Progenitor cell of endocrine pancreas (in vitro differentiated cells): Measurements from ENCODE around the gene ABHD17C. TPM values are rescaled to one million over a fixed set of nuclear protein-coding genes. Genes with fewer than 3 reads are reported as not detected.
"Not testable (repeated sequence)": the region's sequence is repeated elsewhere in the genome, so short reads cannot be mapped to it uniquely, and the experiment has no call there.

Experiments
- DNase-seq: peaks from one replicate; pipeline ENCODE4 v3.0.0; 2021; ENCODE audit warnings: low spot score; ENCODE audit not compliant: unreplicated experiment
- H3K27ac Mint-ChIP-seq: 2 replicates; pipeline ENCODE4 v1.8.0; 2021; ENCODE audit warnings: mild to moderate bottlenecking, moderate library complexity, mixed read lengths
- H3K27me3 Mint-ChIP-seq: 2 replicates; pipeline ENCODE4 v1.8.0; 2021; ENCODE audit warnings: mixed read lengths
- H3K36me3 Mint-ChIP-seq: 2 replicates; pipeline ENCODE4 v1.8.0; 2022; ENCODE audit warnings: mixed read lengths; ENCODE audit not compliant: insufficient read depth
- H3K4me1 Mint-ChIP-seq: 2 replicates; pipeline ENCODE4 v1.8.0; 2021; ENCODE audit warnings: low read depth, mixed read lengths
- H3K4me3 Mint-ChIP-seq: 2 replicates; pipeline ENCODE4 v1.8.0; 2021; ENCODE audit warnings: low read depth, mild to moderate bottlenecking, moderate library complexity, mixed read lengths
- H3K9me3 Mint-ChIP-seq: 2 replicates; pipeline ENCODE4 v1.8.0; 2021; ENCODE audit warnings: low read depth, mixed read lengths
- long read RNA-seq: library from polyadenylated mRNA; unstranded; transcript quantifications from one replicate; pipeline ENCODE4 v2.0.0, GENCODE V29; 2020
- total RNA-seq: library from RNA; stranded (reverse); gene quantifications from 2 replicates; pipeline ENCODE4 v1.2.1, GENCODE V29; 2021
- TF ChIP-seq, protein P1 (sequence below): fragments of 200-600 bp; sonication (generic); IDR thresholded peaks from one replicate; pipeline ENCODE4 v1.5.0; 2021; ENCODE audit warnings: antibody characterized with exemption, mild to moderate bottlenecking; ENCODE audit not compliant: unreplicated experiment

Gene ABHD17C
- total RNA-seq: 19.8 and 20.6 TPM in 2 replicates
- long read RNA-seq, partial matches to known transcripts: 0 of 4 reads
- long read RNA-seq, other reads (novel, unspliced or antisense): 0 of 4 reads

DNA sequence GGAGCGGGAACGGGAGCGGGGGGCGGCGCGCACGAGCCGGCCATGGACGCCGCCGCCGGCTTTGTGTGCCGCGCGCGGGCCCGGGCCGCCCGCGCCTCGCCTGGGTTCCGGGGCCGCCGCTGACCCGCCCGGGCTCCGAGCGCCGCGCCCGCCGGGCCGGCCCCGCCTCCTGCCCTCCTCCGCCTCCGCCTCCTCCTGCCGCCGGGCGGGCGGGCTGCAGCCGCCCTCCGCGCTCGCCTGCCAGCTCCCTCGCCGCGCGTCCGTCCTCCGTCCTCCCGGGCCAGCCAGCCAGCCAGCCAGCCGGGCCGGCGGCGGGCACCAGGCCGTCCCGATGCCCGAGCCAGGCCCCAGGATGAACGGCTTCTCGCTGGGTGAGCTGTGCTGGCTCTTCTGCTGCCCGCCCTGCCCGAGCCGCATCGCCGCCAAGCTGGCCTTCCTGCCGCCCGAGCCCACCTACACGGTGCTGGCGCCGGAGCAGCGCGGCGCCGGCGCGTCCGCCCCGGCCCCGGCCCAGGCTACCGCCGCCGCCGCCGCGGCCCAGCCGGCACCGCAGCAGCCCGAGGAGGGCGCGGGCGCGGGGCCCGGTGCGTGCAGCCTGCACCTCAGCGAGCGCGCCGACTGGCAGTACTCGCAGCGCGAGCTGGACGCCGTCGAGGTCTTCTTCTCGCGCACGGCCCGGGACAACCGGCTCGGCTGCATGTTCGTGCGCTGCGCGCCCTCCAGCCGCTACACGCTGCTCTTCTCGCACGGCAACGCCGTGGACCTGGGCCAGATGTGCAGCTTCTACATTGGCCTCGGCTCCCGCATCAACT is at the start of gene ABHD17C:
TSS of gene ABHD17C (plus strand) at position 212 of the 812 bp plus-strand sequence. CDS start at position 332, 120 bp downstream.
- H3K9me3 Mint-ChIP-seq: no peaks in the 10 kb centered on the region
- peaks cover 4% of the 10 kb centered on the region for H3K36me3 Mint-ChIP-seq
- H3K27ac Mint-ChIP-seq: peak within 1 kb of the TSS; percentile 95
- H3K4me1 Mint-ChIP-seq: peaks cover 19% of the 10 kb centered on the region
- TF ChIP-seq, protein P1, sequence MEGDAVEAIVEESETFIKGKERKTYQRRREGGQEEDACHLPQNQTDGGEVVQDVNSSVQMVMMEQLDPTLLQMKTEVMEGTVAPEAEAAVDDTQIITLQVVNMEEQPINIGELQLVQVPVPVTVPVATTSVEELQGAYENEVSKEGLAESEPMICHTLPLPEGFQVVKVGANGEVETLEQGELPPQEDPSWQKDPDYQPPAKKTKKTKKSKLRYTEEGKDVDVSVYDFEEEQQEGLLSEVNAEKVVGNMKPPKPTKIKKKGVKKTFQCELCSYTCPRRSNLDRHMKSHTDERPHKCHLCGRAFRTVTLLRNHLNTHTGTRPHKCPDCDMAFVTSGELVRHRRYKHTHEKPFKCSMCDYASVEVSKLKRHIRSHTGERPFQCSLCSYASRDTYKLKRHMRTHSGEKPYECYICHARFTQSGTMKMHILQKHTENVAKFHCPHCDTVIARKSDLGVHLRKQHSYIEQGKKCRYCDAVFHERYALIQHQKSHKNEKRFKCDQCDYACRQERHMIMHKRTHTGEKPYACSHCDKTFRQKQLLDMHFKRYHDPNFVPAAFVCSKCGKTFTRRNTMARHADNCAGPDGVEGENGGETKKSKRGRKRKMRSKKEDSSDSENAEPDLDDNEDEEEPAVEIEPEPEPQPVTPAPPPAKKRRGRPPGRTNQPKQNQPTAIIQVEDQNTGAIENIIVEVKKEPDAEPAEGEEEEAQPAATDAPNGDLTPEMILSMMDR: no peak
- H3K27me3 Mint-ChIP-seq: no peaks in the 10 kb centered on the region
- DNase-seq: peak; percentile 36
- H3K4me3 Mint-ChIP-seq: peak within 1 kb of the TSS; percentile 91

DNA sequence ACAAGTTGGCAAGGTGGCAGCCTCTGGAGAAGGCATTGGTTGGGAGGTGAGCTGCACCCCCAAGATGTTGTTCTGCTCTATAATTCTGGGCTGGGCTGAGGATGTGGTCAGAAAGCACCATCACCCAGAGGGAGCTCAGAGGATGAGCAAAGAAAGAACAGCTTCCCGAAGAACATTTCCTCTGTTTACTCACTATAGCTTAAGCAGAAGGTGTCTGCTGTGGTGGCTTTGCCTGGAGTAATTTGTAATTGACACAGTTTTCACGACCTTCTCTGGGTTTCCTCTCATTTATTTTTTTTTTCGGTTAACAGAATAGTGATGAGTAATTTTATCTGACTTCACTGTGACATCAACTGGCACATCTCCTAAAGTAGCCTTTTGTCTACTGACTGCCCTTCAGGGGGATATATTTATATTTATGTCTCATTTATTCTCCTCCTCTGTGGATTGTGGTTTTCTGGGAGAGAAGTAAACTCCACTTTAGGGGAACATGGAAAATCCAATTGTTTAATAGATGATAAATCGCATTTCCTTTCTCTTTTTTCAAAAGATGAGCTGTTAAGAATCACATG is 49.5 kb upstream of the ABHD17C start:
- Mint-ChIP-seq H3K27me3 (no peaks in the 10 kb centered on the region), H3K4me1 (no peaks in the 10 kb centered on the region), H3K36me3 (no peaks in the 10 kb centered on the region), H3K4me3 (no peak overlapping the region), H3K9me3 (peaks cover 17% of the 10 kb centered on the region), H3K27ac (no peak overlapping the region)
- no peak for DNase-seq
- TF ChIP-seq, protein P1: no peak

DNA sequence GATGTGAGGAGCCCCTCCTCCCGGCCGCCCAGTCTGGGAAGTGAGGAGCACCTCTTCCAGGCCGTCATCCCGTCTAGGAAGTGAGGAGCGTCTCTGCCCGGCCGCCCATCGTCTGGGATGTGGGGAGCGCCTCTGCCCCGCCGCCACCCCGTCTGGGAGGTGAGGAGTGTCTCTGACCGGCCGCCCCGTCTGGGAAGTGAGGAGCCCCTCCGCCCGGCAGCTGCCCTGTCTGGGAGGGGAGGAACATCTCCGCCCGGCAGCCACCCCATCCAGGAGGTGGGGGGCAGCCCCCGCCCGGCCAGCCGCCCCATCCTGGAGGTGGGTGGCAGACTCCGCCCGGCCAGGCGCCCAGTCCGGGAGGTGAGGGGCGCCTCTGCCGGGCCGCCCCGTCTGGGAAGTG is 47.7 kb upstream of the ABHD17C start:
- not testable (repeated sequence) for H3K4me3 Mint-ChIP-seq, H3K4me1 Mint-ChIP-seq, DNase-seq, H3K27ac Mint-ChIP-seq, H3K36me3 Mint-ChIP-seq, H3K27me3 Mint-ChIP-seq
- H3K9me3 Mint-ChIP-seq: peaks cover 11% of the 10 kb centered on the region

DNA sequence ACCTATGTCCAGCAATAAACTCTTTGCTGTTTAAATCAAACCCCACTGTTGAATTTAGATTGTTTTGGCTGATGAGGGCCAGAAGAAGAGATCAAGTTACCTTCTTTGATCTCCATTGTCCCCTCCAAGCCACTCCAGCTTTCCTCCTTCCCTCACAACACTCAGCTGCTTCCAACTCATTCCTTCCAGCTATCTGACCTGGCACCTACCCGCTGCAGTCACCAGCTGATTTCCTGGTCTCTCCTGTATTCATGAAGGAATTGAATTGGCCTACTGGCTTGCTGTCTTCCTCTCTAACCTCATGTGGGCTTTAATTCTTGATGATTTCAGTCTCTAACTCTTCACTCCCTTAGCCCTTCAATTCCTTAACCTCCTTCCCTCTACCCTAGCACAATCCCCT is 40.8 kb upstream of the ABHD17C start:
- Mint-ChIP-seq H3K4me1 (no peaks in the 10 kb centered on the region), H3K9me3 (peaks cover 8% of the 10 kb centered on the region), H3K27ac (no peak overlapping the region), H3K36me3 (peaks cover 1% of the 10 kb centered on the region), H3K27me3 (no peaks in the 10 kb centered on the region), H3K4me3 (no peak overlapping the region)
- no peak for DNase-seq
- TF ChIP-seq, protein P1: no peak

DNA sequence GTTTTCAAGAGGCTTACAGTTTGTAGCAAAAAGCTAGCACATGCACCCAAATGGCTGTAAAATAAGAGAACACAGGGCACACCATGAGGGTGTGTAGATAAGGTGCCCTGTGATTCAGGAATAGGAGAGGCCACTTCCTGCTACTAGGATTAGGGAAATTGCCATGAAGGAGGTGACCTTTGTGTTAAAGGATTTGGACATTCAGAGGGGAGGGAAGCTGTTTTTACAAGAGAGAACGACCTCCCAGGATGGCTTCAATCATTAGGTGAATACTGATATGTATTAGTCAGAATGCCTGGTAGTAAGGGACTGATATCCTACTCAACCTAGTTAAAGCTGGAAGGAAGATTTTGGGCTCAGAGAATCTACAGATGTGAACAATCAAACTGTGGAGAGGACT is 35.7 kb upstream of the ABHD17C start:
- H3K27ac Mint-ChIP-seq: no peak overlapping the region
- no peak overlapping the region for H3K4me3 Mint-ChIP-seq
- no peaks in the 10 kb centered on the region for H3K9me3 Mint-ChIP-seq
- DNase-seq: no peak
- H3K27me3 Mint-ChIP-seq: no peaks in the 10 kb centered on the region
- H3K36me3 Mint-ChIP-seq: no peaks in the 10 kb centered on the region
- TF ChIP-seq, protein P1: no peak
- no peaks in the 10 kb centered on the region for H3K4me1 Mint-ChIP-seq
